Measurements from ENCODE around the gene NTRK2.
"Not testable (repeated sequence)": the region's sequence is repeated elsewhere in the genome, so short reads cannot be mapped to it uniquely, and the experiment has no call there.

NTRK2 gene

DNA sequence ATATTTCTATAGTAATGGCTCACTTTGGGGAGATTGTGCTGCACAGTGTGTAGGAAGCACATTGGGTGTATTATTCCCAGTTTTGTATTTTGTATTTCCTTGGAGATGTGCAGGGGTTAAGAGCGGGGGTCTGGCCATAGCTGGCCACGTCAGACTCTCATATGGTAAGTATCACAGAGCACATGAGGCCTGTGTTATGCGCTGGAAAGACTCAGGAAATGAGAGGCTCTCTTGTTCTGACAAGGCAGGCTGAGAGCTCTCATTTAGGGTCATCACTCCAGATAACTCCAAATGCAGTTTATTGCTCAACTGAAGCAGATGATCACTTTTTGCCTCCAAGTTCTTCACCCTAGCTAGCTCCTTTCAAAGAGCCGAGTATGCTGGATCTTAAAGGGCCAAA is 205.7 kb downstream of the NTRK2 start:
- DNase-seq (ENCODE audit: insufficient read length) (no peak), FAIRE-seq (no peak)
- TF ChIP-seq POLR2AphosphoS5 (IDR thresholded peaks at IDR 0.05; ENCODE audit: low read depth, low read length) (no peak), POLR2A (IDR thresholded peaks at IDR 0.05; ENCODE audit: low read depth, low read length) (no peak), TAF1 (IDR thresholded peaks at IDR 0.05; ENCODE audit: borderline replicate concordance, low read depth, low read length) (no peak)

DNA sequence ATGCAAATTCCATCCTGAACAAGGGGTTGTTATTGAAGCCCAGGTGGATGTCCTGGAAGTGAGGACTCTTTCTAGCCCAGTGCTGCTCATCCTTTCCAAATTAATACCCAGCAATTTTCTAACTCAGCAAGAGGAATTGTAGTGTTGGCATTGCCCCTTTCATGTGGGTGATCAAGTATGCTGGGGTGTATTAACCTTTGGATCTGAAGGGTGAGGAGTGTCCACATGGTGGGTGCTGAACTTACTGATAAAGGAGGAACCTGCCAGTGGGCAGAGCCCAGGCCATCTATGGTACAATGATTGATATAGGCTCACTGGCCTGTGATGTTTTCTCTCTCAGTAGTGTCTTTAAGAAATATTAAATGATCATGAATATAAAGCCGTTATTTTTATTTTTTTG is 210.1 kb downstream of the NTRK2 start:
- DNase-seq (ENCODE audit: insufficient read length) (no peak), FAIRE-seq (no peak)
- no peak for TF ChIP-seq POLR2A (IDR thresholded peaks at IDR 0.05; ENCODE audit: low read depth, low read length)
- no peak for TF ChIP-seq POLR2AphosphoS5 (IDR thresholded peaks at IDR 0.05; ENCODE audit: low read depth, low read length)
- TF ChIP-seq TAF1 (IDR thresholded peaks at IDR 0.05; ENCODE audit: borderline replicate concordance, low read depth, low read length): no peak

GRCh38 chr9:84880835-84881234 is 211.3 kb downstream of the NTRK2 start:
- no peak for TF ChIP-seq TAF1 (IDR thresholded peaks at IDR 0.05; ENCODE audit: borderline replicate concordance, low read depth, low read length)
- no peak for TF ChIP-seq POLR2A (IDR thresholded peaks at IDR 0.05; ENCODE audit: low read depth, low read length)
- TF ChIP-seq POLR2AphosphoS5 (IDR thresholded peaks at IDR 0.05; ENCODE audit: low read depth, low read length): no peak
- DNase-seq (ENCODE audit: insufficient read length) (no peak), FAIRE-seq (no peak)

GRCh38 chr9:84886866-84887265 is 217.3 kb downstream of the NTRK2 start:
- DNase-seq (ENCODE audit: insufficient read length) (no peak), FAIRE-seq (no peak)
- TF ChIP-seq POLR2A (IDR thresholded peaks at IDR 0.05; ENCODE audit: low read depth, low read length): no peak
- no peak for TF ChIP-seq TAF1 (IDR thresholded peaks at IDR 0.05; ENCODE audit: borderline replicate concordance, low read depth, low read length)
- no peak for TF ChIP-seq POLR2AphosphoS5 (IDR thresholded peaks at IDR 0.05; ENCODE audit: low read depth, low read length)

DNA sequence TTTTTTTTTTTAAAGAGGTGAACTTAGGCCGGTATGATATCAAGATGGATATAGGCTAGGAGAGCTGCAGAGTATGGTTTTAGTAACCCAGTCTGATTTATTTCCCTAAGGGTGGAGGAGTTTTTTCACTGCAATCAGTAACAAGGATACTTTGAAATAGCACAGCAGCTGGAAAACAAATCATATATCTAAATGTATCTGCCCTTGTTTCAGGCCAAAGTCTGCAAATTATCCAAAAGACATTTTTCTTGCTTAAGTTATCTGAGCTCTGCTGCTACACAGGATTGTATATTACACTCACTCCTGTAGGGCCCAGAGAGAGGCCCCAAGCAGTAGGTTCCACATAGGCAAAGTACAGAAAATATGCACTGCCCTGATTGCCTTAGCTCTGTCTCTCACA is 222.4 kb downstream of the NTRK2 start:
- no peak for TF ChIP-seq TAF1 (IDR thresholded peaks at IDR 0.05; ENCODE audit: borderline replicate concordance, low read depth, low read length)
- no peak for TF ChIP-seq POLR2A (IDR thresholded peaks at IDR 0.05; ENCODE audit: low read depth, low read length)
- no peak for TF ChIP-seq POLR2AphosphoS5 (IDR thresholded peaks at IDR 0.05; ENCODE audit: low read depth, low read length)
- FAIRE-seq (no peak), DNase-seq (ENCODE audit: insufficient read length) (no peak)

DNA sequence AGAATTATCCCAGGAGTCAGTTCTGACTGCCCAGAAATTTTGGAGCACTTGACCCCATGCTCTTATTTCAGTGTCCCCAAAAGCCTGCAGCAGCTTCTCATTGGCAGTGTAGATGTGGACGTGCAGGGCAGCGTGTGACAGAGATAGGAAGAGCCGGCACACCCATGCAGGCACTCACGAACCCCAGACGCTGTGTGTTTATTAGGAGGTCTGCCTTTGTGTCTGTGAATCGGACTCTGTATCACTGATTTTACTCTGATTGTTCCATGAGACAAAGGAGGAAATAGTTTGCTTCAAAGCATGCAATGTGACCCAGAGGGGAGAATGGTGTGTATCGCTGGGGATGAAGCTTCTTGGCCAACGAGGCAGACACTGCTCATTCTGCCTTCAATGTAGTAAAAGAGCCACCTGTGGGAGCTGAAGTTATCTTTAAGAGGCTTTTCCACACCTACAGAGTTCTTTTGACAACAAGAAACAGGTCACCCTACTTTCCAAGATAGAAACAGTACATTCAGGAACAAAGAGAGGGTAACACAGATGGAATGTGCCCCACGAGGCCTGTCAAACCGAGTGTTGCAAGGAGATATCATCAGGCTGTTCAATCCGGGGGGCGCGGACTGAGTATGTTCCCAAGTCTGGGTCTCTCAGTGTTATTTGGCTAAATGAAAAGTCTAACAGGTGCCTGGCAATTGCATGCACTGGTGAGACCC is 224.0 kb downstream of the NTRK2 start:
- no peak for FAIRE-seq

DNA sequence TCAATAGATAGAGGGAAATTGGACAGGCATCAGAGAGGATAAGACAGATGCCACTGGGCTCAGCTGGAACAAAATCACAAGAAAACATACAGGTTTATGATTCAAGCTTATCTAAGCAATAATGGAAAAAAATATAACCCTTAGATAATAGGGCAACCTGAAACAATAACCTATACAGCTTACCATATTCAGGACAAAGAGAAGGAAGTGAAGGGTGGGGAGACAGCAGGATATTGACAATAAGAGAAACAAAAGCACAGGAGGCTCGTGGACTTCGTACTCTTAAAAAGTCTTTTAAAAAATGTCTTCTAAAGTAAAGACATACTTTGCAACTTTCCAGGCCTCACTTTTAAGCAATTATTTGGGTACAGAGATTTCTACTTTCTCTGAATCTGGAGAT is 225.3 kb downstream of the NTRK2 start:
- no peak for FAIRE-seq
- DNase-seq (ENCODE audit: insufficient read length): no peak
- TF ChIP-seq POLR2AphosphoS5 (IDR thresholded peaks at IDR 0.05; ENCODE audit: low read depth, low read length) (no peak), POLR2A (IDR thresholded peaks at IDR 0.05; ENCODE audit: low read depth, low read length) (no peak), TAF1 (IDR thresholded peaks at IDR 0.05; ENCODE audit: borderline replicate concordance, low read depth, low read length) (no peak)

More for the DNA sequence above, 224.0 kb downstream of the NTRK2 start:
- TF ChIP-seq POLR2A (IDR thresholded peaks at IDR 0.05; ENCODE audit: low read depth, low read length): no peak
- no peak for TF ChIP-seq TAF1 (IDR thresholded peaks at IDR 0.05; ENCODE audit: borderline replicate concordance, low read depth, low read length)
- TF ChIP-seq POLR2AphosphoS5 (IDR thresholded peaks at IDR 0.05; ENCODE audit: low read depth, low read length): no peak
- no peak for DNase-seq (ENCODE audit: insufficient read length)

DNA sequence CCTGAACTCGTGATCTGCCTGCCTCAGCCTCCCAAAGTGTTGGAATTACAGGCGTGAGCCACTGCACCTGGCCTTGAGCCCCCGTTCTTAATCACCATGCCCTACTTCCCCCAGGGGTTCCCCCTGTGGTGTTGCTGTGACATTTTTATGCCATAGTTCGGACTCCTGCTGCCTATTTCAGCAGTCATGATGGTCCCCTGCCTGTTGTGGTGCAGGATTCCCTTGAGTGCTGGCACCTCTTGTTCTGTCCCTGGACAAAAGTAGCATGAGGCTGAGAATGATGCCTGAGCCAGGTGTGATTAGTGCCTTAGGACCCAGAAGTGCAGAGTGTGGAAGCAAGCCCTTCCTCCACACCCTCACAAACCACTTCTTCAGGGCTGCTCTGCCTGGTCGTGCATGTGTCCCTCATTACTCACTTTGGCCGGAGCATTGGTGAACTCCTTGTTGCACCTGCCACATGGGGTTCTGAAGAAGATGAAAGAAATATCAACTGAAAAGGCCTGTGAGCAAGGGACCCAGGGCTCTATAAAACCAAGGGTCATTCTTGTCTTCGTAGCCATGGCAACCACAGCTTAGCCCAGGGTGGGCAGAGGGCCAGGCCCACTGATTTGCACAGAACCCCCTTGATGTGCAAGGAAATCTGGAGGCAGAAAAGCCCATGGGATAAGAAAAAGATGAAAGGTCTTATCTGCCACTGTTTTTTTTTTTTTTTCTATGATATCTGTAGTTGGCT is 228.0 kb downstream of the NTRK2 start:
- no peak for TF ChIP-seq POLR2A (IDR thresholded peaks at IDR 0.05; ENCODE audit: low read depth, low read length)
- no peak for TF ChIP-seq TAF1 (IDR thresholded peaks at IDR 0.05; ENCODE audit: borderline replicate concordance, low read depth, low read length)
- TF ChIP-seq POLR2AphosphoS5 (IDR thresholded peaks at IDR 0.05; ENCODE audit: low read depth, low read length): no peak
- FAIRE-seq: no peak
- no peak for DNase-seq (ENCODE audit: insufficient read length)

GRCh38 chr9:84898188-84898587 is 228.7 kb downstream of the NTRK2 start:
- no peak for TF ChIP-seq TAF1 (IDR thresholded peaks at IDR 0.05; ENCODE audit: borderline replicate concordance, low read depth, low read length)
- TF ChIP-seq POLR2AphosphoS5 (IDR thresholded peaks at IDR 0.05; ENCODE audit: low read depth, low read length): no peak
- TF ChIP-seq POLR2A (IDR thresholded peaks at IDR 0.05; ENCODE audit: low read depth, low read length): no peak
- DNase-seq (ENCODE audit: insufficient read length): no peak
- no peak for FAIRE-seq

- DNase-seq (ENCODE audit: insufficient read length); FAIRE-seq: not testable (repeated sequence)
Measured at GRCh38 chr9:84898618-84899017, 229.1 kb downstream of the NTRK2 start.

- FAIRE-seq: no peak
- DNase-seq (ENCODE audit: insufficient read length): no peak
- no peak for TF ChIP-seq POLR2AphosphoS5 (IDR thresholded peaks at IDR 0.05; ENCODE audit: low read depth, low read length)
- TF ChIP-seq TAF1 (IDR thresholded peaks at IDR 0.05; ENCODE audit: borderline replicate concordance, low read depth, low read length): no peak
- TF ChIP-seq POLR2A (IDR thresholded peaks at IDR 0.05; ENCODE audit: low read depth, low read length): no peak
Measured at GRCh38 chr9:84899326-84899725, 229.8 kb downstream of the NTRK2 start.

DNA sequence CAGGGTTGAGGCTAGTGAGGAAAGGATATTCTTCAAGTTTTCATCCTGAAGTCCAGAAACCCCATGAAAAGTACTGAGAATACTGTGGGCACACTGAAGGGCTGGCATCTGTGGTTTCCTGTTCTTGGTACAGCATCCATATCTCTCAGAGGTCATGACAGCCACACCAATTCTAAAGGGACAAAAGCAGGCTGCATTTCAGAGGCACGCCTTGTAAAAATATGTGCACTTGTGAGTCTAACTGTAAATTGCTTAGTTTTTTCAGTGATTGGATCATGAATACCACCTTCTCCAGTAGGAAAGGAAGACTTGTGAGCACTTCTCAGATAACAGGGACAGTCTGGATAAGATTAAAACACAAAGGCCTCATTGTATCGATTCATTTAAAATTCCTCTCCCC is 230.9 kb downstream of the NTRK2 start:
- no peak for DNase-seq (ENCODE audit: insufficient read length)
- TF ChIP-seq POLR2AphosphoS5 (IDR thresholded peaks at IDR 0.05; ENCODE audit: low read depth, low read length): no peak
- TF ChIP-seq TAF1 (IDR thresholded peaks at IDR 0.05; ENCODE audit: borderline replicate concordance, low read depth, low read length): no peak
- no peak for TF ChIP-seq POLR2A (IDR thresholded peaks at IDR 0.05; ENCODE audit: low read depth, low read length)
- no peak for FAIRE-seq

Data from GM12892 (cell line).